ENCODE results near the gene LMX1A.

Gene LMX1A

GRCh38 chr1:165324050-165324449, 32.5 kb downstream of the LMX1A start:
- DNase-seq, result no peak

DNA sequence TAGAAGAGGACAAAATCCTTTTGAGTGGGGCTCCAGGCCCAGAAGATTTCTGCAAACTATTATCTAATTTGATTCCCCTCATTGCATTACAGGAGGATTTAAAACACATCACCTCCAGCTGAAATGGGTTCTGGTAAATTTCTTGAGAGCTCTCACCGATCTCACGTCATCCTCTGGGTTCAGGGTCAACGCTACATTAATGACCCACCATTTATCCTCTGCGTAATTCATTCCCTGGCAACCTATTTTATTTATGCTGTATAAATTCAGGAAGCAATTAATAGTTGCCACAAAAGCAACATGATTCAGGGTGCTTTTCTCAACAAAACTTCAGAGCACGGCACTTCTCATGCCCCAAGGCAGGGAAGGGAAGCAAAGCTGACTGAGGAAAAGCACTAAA, 38.9 kb downstream of the LMX1A start:
- no peak for DNase-seq

DNA sequence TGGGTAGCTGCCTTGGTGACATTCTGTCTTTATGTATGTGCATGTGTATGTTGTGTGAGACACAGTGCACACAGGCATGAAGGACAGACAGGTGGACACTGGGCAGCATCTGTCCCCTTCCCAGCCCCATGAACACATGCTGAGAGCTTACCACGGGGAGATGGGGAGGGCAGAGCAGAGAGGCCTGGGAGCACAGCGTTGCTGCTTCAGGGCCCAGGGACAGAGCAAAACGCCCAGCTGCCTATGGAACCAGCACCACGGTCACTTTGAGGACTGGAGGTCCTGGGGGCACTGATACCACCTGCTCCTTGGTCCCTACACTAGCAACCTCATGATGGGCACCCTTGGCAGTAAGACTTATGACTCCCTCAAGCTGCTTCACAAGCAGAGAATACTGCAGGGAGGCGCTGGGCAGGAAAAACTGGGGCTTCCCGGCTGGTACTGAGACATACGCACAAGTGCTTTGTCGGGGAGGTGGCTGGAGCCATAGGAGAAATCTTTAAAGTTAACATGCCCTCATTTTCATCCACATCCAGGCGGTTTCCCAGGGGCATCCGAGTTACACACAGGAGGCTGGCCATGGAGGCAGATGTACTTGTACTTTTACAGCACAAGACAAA, 40.3 kb downstream of the LMX1A start:
- DNase-seq, result no peak

GRCh38 chr1:165315481-165315880, 41.0 kb downstream of the LMX1A start:
- DNase-seq, result no peak

GRCh38 chr1:165313903-165314302, 42.6 kb downstream of the LMX1A start:
- DNase-seq, result no peak

DNA sequence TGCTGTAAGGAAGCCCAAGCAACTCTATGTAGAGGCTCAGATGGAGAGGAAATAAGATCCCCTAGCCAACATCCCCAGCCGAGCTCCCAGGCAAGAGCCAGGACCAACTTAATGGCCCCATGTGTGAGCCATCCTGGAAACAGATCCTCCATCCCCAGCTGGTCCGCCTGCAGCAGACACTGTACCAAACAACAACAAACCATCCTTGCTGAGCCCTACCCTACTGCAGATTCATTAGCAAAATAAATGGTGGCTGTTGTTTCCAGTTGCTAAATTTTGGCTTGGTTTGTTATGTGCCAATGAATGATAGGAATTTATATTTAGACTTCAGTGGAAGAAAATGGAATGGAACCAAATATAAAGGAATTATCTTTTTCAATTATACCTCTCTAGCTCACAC, 43.9 kb downstream of the LMX1A start:
- no peak for DNase-seq

- no peak for DNase-seq
Observed at GRCh38 chr1:165306543-165307434, 49.7 kb downstream of the LMX1A start.

- no peak for DNase-seq
Observed at GRCh38 chr1:165303386-165303785, 53.1 kb downstream of the LMX1A start.

- DNase-seq, result no peak
Observed at GRCh38 chr1:165300400-165300903, 56.1 kb downstream of the LMX1A start.

GRCh38 chr1:165298203-165298820, 58.2 kb downstream of the LMX1A start:
- DNase-seq, result no peak

DNA sequence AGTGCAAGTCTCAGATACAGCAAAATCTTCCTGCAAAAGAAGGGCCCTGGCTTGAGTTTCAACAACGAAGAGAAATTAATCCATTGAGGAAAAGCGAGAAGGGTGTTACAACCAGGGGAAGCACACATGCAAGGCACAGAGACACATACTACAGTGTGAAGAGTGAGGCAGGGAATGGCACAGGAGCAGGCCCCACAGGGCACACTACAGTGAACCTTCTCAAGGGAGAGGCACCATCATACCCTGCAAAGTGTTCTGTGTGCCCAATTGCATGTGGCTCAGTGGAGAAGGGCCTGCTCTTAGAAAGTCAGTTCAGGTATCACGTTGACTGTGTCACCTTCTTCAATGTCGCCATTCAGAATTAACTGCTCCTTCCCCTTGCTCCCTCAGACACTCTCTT, 60.3 kb downstream of the LMX1A start:
- no peak for DNase-seq

DNA sequence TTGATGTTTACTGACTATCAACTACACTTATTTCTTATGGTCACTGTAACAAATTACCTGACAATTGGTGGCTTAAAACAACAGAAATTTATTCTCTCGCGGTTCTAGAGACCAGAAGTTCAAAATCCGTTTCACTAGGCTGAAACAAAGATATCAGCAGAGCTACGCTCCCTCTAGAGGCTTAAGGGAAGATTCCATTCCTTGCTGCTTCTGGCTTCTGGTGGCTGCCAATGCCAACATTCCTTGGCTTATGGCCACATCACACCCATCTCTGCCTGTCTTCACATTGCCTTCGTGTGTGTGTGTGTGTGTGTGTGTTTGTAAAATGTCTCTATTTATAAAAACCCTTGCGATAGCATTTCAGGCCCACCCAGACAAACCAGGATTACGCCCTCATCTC, 66.4 kb downstream of the LMX1A start:
- DNase-seq, result no peak

DNA sequence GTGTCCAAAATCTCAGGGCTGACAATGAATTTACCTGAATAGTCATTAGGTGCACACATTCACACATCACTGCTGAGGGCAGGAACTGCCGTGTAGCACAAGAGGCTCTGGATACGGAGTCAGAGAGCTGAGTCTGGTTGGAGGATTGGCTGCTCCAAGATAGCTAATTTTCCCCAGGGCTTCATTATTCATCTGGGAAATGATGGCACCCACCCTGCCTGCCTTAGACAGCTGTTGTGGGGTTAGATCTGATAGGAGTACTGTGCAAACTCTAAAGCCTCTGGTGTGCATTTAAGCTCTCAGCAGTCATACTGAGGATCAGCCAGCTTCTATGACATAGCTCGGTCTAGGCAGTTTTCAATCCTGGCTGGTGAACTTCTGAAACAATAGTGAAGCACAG, 67.0 kb downstream of the LMX1A start:
- DNase-seq, result no peak

DNA sequence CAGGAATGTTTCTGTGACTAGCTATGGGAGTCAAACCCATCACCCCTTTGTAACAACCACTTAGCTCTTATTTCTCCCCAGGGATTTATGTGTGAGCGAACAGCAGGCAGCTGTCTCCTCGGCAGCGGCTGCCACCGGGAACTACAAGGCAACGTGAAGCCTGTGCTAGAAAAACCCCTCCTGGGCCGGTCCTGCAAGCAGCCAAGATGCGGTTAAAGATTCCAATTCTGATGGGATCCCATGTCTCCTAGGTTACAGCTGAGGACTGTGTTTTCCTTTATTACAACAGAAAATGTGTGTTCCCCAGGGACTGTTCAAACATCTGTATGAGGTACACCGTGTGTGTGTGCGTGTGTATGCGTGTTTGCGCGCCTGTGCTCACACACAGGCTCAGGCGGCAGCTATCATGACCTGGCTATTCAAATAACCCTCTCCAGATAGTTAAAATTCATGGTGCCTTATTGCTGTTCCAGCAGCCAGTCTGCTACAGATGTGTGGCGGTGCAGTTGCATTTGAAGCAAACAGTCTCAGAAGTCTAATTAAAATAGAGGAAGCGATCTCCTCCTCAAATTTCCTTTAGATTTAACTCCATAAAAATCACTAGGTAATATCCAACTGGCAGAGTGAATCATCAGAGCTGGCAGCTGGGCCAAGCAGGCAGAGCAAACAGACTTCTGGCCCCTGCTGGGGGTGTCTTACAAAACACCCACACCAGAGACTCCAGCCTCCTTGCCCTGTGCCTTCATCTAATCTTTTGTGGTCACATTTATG, 68.0 kb downstream of the LMX1A start:
- no peak for DNase-seq

DNA sequence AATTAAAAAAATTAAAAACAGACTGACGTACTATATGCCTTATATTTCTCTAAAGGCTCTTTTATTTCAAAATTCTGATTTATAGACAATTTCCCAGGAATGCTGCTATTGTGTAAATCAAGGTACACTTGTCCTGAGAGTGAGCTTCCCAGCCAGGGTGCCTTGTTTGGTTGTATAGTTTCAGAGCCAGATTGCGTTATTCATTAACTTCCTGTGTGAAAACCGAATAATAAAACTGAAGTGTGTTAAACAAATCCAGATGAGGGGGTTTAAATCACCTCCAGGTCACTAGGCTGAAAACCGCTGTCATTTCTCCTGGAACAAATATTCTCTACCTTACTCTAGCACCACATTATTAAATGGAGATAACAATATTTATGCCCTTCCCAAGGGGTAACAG, 68.7 kb downstream of the LMX1A start:
- DNase-seq, result no peak

DNA sequence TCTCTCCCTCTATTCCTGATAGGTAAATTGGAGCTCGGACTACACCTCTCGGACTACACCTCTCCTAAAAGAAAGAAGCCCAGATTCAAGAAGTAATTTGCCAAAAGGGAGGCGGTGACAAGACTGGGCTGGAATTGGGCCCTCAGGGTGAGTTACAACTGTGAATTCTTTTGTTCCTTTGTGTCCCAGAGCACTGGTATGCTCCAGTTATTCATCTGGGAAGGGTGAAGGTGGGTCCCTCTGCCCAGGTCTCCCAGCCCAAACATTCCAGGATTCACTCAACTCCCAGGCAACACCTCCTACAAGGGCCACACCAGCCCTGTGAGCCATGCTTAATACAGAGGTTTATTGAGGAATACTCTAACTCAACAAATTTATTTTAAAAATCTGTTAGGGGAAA, 69.2 kb downstream of the LMX1A start:
- no peak for DNase-seq

- DNase-seq, result no peak
Observed at GRCh38 chr1:165284454-165284853, 72.1 kb downstream of the LMX1A start.

- no peak for DNase-seq
Observed at GRCh38 chr1:165281207-165281901, 75.2 kb downstream of the LMX1A start.

DNA sequence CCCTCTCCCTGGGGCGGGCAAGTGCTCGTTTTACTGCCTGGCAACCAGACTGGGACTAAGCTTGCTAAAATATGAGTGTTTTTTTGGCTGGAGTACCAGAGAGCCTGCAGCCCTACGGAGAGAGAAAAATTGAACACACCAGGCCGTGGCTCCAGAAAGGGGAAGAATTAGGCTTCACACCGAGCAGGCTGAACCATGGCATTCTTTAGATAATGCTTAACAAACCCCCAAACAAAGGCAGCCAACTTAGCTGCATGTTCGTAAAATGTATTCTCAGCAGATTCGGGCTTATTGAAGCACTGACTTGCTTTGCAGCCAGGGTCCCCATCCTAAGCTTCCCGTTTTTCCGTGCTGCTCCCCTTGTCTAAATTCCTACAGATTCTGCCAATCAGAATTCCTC, 76.6 kb downstream of the LMX1A start:
- DNase-seq, result no peak

DNA sequence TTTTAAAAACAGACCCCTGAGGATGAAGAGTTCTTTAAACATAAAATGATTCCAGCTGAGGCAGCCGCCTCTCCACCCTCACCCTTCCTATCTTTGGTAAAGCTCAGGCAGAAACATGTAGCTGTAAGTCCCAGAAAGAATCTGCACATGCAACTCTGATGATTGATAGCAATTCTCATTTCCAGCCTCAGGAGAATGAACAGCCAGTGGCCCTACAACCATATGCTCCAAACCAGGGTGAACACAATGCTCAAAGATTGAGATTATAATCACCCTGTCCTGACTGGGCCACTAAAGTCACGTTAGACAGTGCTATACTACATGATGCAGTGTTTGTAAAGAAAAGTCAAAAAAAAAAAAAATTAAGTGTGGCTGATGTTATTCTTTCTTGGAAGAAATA, 80.2 kb downstream of the LMX1A start:
- no peak for DNase-seq

DNA sequence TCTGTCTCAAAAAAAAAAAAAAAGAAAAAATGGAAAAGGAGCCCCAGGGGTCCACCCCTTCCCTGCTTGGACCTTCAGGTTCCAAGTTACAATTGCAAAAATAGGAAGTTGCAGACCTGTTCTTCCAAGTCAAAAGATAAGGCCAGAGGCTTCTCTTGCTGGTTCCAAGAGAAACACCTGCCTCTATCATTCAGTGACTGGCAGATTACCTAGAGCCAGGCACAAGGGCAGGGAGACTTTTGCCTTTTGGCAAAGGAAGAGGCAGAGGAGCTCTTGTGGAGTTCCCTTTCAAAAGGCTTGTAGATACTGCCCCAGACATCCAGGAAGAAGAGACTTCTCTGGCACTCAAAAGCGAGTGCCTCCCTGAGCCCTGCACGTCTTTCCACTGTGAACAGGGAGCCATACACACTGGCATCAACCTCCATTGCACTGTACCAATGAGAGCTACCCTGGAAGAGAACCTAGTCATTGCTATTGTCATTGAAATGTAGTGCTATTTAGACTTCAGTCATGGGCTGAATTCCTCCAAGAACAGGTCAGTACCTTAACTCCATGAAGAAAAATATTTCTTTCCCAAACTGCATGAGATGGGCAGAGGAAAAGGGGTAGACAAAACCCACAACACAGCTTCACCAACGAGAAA, 91.2 kb downstream of the LMX1A start:
- DNase-seq, result no peak

Measured in fibroblast of skin of abdomen (primary cell).